HG02759 (cell line): ENCODE data around the gene NRG3.

Experiments
- ATAC-seq: cut with Tn5 transposase; IDR thresholded peaks from one replicate; pipeline ENCODE4 v1.9.1; 2021; ENCODE audit warnings: mild to moderate bottlenecking, moderate library complexity; ENCODE audit not compliant: unreplicated experiment

NRG3 gene

DNA sequence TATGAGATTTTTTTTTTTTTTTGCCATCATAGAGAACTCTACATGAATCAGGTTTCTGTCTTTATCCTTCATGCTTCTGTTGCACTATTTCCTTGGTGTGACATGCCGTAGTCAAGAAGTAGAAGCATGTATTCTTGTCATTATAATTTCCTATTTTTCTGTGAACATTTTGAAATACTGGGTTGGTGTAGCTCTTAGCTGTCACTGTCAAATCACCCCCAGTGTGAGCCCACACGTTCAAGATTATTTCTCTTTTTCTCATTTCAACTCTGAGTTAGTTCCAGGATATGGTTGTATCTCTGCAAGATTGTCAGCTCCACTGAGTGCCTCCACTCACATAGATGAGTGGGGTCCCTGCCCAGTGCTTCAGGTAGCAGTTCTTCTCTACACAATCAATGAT, 209.5 kb downstream of the NRG3 start:
- ATAC-seq = no peak

DNA sequence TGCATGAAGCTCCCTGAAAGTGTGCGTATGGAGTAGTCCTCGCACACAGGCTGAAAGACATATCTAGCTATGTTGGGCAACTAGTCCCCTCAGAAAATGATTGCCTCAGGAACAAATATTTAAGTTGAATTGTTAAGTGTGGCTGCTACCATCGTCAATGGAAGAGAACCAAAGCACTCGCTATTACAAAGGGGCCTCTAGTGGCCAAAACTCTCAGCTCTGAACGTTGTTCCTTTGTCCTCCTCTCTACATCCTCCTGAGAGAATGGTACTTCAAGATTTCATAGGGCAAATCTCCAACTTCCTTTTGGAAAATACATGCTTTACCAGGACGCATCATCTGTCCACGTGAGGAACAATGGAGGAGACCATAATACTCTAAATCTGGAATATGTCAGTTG, 209.9 kb downstream of the NRG3 start:
- ATAC-seq = no peak

- ATAC-seq = no peak
Measured at GRCh38 chr10:82089327-82089726, 214.3 kb downstream of the NRG3 start.

- ATAC-seq = no peak
Measured at GRCh38 chr10:82091413-82091812, 216.4 kb downstream of the NRG3 start.

GRCh38 chr10:82092111-82092510, 217.1 kb downstream of the NRG3 start:
- ATAC-seq = no peak

DNA sequence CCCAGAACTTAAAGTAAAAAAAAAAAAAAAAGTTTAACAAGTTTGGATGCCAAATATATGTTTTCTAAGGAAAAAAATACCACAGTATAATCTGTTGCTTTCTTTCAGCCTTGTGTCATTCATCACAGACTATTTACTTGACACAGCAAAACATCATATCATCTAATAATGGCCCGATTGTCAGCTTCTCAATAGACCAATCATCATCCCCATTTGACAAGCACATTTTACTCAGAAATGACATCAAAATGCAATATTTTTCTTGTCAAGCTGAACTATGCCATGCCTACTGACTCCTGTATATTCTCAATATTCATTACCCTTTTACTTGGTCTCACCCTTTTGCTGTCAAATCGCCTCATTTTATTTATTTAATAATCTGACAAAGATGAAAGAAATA, 249.7 kb downstream of the NRG3 start:
- ATAC-seq = no peak

DNA sequence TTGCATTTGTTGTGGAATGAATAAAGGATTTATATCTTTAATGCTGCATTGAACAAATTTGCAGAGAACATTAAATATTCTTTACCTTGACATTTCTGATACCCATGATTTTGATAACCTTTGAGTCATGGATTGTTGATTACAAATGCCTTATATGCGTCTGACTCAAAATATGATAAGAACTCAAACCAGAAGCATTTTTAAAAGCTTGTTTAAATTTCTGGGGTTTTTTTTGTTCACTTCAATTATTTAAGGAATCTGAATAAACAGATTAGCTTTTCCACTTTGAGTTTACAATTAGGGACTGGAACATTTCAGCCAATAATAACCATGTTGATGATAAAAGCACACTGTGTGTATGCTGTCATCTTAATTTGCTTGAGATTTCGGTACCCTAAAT, 253.5 kb downstream of the NRG3 start:
- no peak for ATAC-seq

- ATAC-seq = no peak
Measured at GRCh38 chr10:82136103-82136502, 261.1 kb downstream of the NRG3 start.

- no peak for ATAC-seq
Measured at GRCh38 chr10:82144153-82144552, 269.2 kb downstream of the NRG3 start.

- ATAC-seq = no peak
Measured at GRCh38 chr10:82148764-82149163, 273.8 kb downstream of the NRG3 start.

DNA sequence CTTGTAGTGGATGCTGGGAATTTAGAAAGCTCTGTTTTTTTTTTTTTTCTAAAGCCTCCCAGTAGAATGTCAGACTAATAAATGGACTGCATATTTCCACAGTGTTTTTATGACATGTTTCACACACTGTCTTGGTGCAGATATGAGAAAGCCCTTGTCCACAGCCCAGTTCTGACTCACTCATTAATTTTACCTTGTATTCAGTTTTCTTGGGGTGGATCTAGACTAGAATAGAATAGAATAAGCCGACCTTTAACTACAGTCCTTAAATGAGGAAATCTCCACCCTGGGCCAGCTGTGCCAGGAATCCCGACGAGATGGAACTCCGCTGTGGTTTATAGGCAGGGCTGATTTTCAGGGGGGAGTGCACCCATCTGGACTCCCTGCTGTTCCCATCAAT, 274.7 kb downstream of the NRG3 start:
- no peak for ATAC-seq

DNA sequence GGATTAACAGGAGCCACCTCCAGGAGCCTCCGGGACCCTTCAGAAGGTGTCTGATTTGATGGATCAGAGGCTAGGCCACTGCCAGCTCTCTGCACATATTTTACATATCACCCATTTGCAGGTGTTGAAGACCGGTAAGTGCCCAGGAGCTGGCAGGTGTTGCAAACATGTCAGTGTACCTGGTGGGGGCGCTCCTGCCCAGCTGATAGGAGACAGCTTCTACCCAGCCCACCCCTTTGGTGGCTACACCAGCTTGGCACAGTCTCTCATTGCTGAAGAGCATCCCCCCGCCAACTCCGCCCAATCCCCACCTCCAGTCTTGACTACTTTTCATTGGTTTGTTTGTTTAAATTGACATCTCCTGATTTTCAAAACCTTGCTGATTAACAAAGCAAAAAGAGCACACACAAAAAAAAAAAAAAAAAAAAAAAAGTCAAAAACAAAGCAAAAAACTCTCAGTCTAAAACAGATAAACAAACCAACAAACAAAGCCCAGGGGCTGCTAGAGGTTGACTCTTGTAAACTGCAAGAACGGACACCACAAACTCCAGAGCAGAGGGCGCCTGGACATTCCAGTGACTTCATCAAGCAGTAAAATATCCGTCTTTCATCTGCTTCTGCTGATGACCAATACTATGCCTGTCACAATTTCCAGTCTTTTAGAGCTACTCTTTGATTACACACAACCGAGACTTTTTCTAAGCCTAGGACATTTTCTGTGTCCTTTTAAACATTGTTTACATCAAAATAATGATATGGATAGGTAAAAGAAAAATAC, 275.3 kb downstream of the NRG3 start:
- peak; percentile 43 for ATAC-seq

DNA sequence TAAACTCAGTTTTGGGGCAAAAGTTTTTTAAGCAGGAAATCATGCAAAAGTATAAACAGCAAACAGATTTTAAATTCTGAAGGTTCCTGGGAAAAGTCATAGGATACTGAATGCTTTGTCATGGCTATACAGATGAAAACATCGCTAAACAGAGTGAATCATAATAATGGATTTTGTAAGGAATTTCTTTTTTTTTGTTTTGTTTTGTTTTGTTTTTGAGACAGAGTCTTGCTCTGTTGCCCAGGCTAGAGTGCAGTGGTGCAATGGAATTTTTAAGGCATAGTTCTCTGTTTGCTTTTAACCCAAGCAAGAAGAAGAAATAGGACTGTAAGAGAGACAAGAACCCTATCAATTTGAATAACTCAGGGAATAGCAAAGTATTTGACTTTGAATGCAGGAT, 285.3 kb downstream of the NRG3 start:
- no peak for ATAC-seq

GRCh38 chr10:82161264-82161663, 286.3 kb downstream of the NRG3 start:
- no peak for ATAC-seq

- ATAC-seq = no peak
Measured at GRCh38 chr10:82162549-82163195, 287.7 kb downstream of the NRG3 start.

GRCh38 chr10:82171899-82172298, 296.9 kb downstream of the NRG3 start:
- ATAC-seq = no peak

DNA sequence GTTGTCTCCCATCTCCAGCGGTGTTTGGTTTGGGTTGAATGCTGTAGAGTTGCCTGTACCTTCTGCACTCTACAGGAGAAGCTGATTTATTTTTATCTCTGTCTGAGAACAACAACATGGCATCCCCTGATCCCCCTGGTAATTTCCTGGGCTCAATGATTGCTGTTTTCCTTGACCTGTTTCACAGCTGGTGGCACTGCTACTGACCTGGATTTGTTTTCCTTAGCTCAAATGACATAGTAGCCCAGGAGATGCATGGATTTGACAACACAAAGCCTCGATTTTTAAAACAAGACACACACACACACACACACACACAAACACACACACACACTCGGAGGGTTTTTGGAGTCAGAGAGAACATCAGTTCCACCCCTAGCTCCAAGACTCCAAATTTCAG, 301.6 kb downstream of the NRG3 start:
- ATAC-seq = no peak

- ATAC-seq = no peak
Measured at GRCh38 chr10:82190432-82191260, 315.7 kb downstream of the NRG3 start.

GRCh38 chr10:82191653-82192052, 316.7 kb downstream of the NRG3 start:
- ATAC-seq = no peak

- no peak for ATAC-seq
Measured at GRCh38 chr10:82192665-82193064, 317.7 kb downstream of the NRG3 start.

- no peak for ATAC-seq
Measured at GRCh38 chr10:82194419-82194818, 319.4 kb downstream of the NRG3 start.

DNA sequence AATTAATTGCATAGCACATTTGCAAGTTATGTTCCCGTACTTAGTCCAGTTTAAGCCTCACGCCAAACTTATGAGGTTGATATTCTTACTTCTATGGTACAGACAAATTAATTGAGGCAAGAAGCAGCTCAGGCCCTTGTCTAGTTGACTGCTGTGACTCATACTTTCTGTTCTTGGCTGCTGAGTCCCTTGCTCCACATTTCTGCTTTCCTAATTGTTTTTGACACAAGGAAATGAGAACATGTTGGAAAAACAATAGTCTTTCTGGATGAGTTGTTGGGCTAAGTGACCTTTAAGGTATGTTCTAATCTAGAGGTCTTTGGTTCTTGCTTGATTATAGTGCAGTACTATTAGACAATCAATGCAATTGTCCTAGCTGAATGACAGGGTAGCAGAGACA, 331.8 kb downstream of the NRG3 start:
- no peak for ATAC-seq
